Gastrocnemius medialis (tissue), 4 donors: Measurements from ENCODE around the gene CLP1. TPM values are rescaled to one million over a fixed set of nuclear protein-coding genes. Genes with fewer than 3 reads are reported as not detected.

ENCODE experiments used
- ATAC-seq, 2 donors: fragments of 150-250 bp; one replicate each; pipeline ENCODE4 v1.9.1; 2016
- DNase-seq, 2 donors: peaks; one replicate each; pipeline ENCODE4 v3.0.0-alpha.2; 2019
- H3K27ac ChIP-seq, 4 donors: fragments of 200-600 bp; sonication (generic); 1 replicate in 1 of 4; 2 replicates in 3 of 4; pipeline ENCODE4 v1.5.1; 2016 to 2018; ENCODE audit warnings: mild to moderate bottlenecking in 2 of 4, moderate library complexity in 1 of 4
- H3K27me3 ChIP-seq, 3 donors: fragments of 200-600 bp; sonication (generic) in 2 of 3; 1 replicate in 1 of 3; 2 replicates in 2 of 3; pipeline versions ENCODE4 v1.5.1 to v1.6.0; 2016 to 2019; ENCODE audit warnings: mild to moderate bottlenecking in 1 of 3, moderate library complexity in 1 of 3
- H3K36me3 ChIP-seq, 2 donors: fragments of 200-600 bp; sonication (generic) in 1 of 2; one replicate each; pipeline ENCODE4 v1.5.1; 2017 to 2018
- H3K4me1 ChIP-seq, 2 donors: fragments of 200-600 bp; sonication (generic) in 1 of 2; one replicate each; pipeline ENCODE4 v1.5.1; 2016 to 2017; ENCODE audit warnings: mild to moderate bottlenecking in 2 of 2
- H3K4me3 ChIP-seq, 4 donors: fragments of 200-600 bp; sonication (generic) in 3 of 4; 1 replicate in 1 of 4; 2 replicates in 3 of 4; pipeline ENCODE4 v1.5.1; 2016 to 2019; ENCODE audit warnings: mild to moderate bottlenecking in 2 of 4
- H3K9me3 ChIP-seq, 3 donors: fragments of 200-600 bp; sonication (generic) in 2 of 3; 1 replicate in 1 of 3; 2 replicates in 2 of 3; pipeline ENCODE4 v1.5.1; 2016 to 2019
- CTCF ChIP-seq, 5 experiments: fragments of 450-650 bp in 3 of 5; fragments of 200-600 bp in 2 of 5; sonication (generic) in 2 of 5; IDR thresholded peaks in 4 of 5; conservative IDR thresholded peaks in 1 of 5; 1 replicate in 4 of 5; 2 replicates in 1 of 5; pipeline ENCODE4 v1.5.1; 2016 to 2019; ENCODE audit warnings: antibody characterized with exemption in 5 of 5, mild to moderate bottlenecking in 3 of 5, moderate library complexity in 3 of 5
- POLR2A ChIP-seq, 2 donors: fragments of 450-650 bp; IDR thresholded peaks; one replicate each; pipeline ENCODE4 v1.6.1; 2017; ENCODE audit warnings: antibody characterized with exemption in 2 of 2, mild to moderate bottlenecking in 2 of 2, moderate library complexity in 2 of 2
- in situ Hi-C, 4 donors: fragments of 200-750 bp; cut with MboI; loops; one replicate each; pipeline versions ENCODE4 v1.15.0 to v1.8.0; 2017; ENCODE audit warnings: low sequenced_read_pairs in 4 of 4
- intact Hi-C: fragments of 100-400 bp; cut with DNase I; formaldehyde crosslinking; loops from one replicate; pipeline ENCODE4 v1.15.1; 2023; ENCODE audit warnings: low total_unique reads
- total RNA-seq, 4 donors: library from RNA; depleted of rRNA; stranded (reverse); fragments of >200 nt; gene quantifications; one replicate each; pipeline versions ENCODE4 v1.1.0 to v1.2.3, GENCODE V29; 2016

CLP1 gene
- total RNA-seq, 4 donors from 2014 or later: 10.6 to 15.3 (median 11.2) TPM

- Histone ChIP-seq H3K4me3 (peak overlapping the region; percentile 55 to 76 (median 63)), H3K36me3 (no peaks in the 10 kb centered on the region), H3K27ac (peak overlapping the region; percentile 21 to 65 (median 42)), H3K9me3 (no peaks in the 10 kb centered on the region), H3K4me1 (peaks cover 0 to 20% of the 10 kb centered on the region in 2 donors), H3K27me3 (peaks cover 14 to 19% (median 18%) of the 10 kb centered on the region in 3 donors)
- ATAC-seq: peak; percentile 47 to 57
- no peak for TF ChIP-seq CTCF (IDR thresholded peaks at IDR 0.05 in 4 of 5, conservative IDR thresholded peaks at IDR 0.05 in 1 of 5)
- no peak for TF ChIP-seq POLR2A (IDR thresholded peaks at IDR 0.05)
- in situ Hi-C loops: loop anchor here in 1 of 4 donors (25.0 kb wide), 2 partner anchors 176 to 301 kb away; partner anchors contain the start of genes P2RX3, RTN4RL2 and SSRP1
- no peak for DNase-seq
- intact Hi-C loops: loop anchor here (1.0 kb wide), 1 partner anchor 69 kb away; no protein-coding TSS in a partner anchor
Measured at GRCh38 chr11:57638005-57638781, 19.4 kb upstream of the CLP1 start.

DNA sequence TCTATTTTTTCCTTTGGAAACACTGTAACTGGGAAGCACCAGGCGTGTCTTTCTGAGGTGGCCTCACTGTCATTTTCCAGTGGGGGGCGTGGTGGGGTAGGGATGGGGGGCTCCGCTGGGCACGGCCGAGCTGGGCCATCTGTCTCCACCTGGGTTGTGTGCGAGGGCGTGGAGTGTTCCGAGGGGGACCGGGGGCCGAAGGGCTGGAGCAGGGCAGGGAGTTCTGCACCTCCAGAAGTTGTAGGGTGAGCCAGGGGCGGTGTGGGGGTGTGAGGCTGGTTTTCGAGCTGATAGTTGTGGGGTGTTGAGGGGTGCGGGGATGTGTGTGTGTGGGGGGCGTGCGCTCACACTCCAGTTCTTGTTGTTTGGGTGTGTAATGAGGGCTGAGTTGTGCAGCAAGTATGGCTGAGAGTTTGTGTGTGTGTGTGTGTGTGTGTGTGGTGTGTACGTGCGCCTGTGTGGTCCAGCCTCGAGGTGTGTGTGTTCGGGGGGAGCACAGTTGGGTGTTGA lies 18.7 kb upstream of the CLP1 start:
- in situ Hi-C loops: loop anchor here in 1 of 4 donors (25.0 kb wide), 2 partner anchors 177 to 302 kb away; partner anchors contain the start of genes P2RX3, RTN4RL2 and SSRP1
- peak overlapping the region in 2 of 4 donors; percentile 21 to 22 for H3K27ac ChIP-seq
- DNase-seq: no peak

DNA sequence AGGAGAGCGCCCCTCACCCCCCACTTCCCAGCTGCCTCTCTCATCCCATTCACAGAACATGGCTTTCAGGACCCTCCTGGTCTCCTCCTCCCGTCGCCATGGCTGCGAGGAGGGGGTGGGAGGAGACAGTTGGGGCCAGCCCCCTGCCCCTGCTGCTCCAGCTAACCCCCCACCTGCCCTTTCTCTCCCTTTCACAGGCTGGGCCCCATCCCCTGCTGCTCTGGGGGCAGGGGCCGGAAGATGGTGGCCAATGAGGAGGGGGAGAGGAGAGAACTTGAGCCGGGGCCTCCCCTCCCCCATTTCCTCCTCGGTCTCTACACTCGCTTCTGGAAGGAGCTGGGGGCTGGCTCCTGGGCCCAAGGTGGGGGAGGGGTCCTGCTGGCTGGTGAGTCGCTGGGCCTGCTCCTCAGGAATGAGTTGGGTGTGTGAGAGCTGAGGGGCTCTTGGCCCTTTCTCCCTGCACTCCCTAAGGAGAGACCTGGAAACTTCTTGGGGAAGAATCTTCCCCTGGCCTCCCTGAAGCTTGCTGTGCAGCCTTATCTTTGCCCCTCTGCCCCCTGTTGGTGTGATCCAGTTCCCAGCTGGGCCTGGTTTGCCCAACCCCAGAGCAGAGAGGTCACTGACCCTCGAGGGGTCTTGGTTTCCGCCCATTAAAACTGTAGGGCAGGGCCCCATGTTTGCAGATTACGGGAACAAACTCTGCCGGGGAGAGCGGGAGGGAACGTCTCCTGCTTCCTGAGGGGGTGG lies 18.1 kb upstream of the CLP1 start:
- Histone ChIP-seq H3K4me1 (peaks cover 3 to 22% of the 10 kb centered on the region in 2 donors), H3K36me3 (no peaks in the 10 kb centered on the region), H3K27ac (peak overlapping the region in 2 of 4 donors; percentile 10 to 26), H3K4me3 (peak overlapping the region; percentile 55 to 76 (median 63)), H3K9me3 (no peaks in the 10 kb centered on the region), H3K27me3 (peaks cover 14 to 19% (median 18%) of the 10 kb centered on the region in 3 donors)
- intact Hi-C loops (loop anchor here (2.0 to 5.0 kb wide), 2 partner anchors 161 to 292 kb away; no protein-coding TSS in a partner anchor), in situ Hi-C loops (loop anchor here (5.0 to 25.0 kb wide), 6 partner anchors 72 to 302 kb away; partner anchors contain the start of genes UBE2L6 (in 3 of the 4), P2RX3 (in 1 of the 4), RTN4RL2 (in 1 of the 4) and SSRP1 (in 1 of the 4))
- DNase-seq (no peak), ATAC-seq (no peak)
- no peak for TF ChIP-seq POLR2A (IDR thresholded peaks at IDR 0.05)
- no peak for TF ChIP-seq CTCF (IDR thresholded peaks at IDR 0.05 in 4 of 5, conservative IDR thresholded peaks at IDR 0.05 in 1 of 5)

More for the DNA sequence above, 18.7 kb upstream of the CLP1 start:
- peak overlapping the region; percentile 55 to 76 (median 63) for H3K4me3 ChIP-seq
- intact Hi-C loops: loop anchor here (1.0 kb wide), 1 partner anchor 70 kb away; no protein-coding TSS in a partner anchor
- H3K4me1 ChIP-seq: peaks cover 0 to 20% of the 10 kb centered on the region in 2 donors
- peaks cover 14 to 19% (median 18%) of the 10 kb centered on the region in 3 donors for H3K27me3 ChIP-seq
- H3K36me3 ChIP-seq: no peaks in the 10 kb centered on the region
- no peaks in the 10 kb centered on the region for H3K9me3 ChIP-seq
- TF ChIP-seq POLR2A (IDR thresholded peaks at IDR 0.05) (no peak), CTCF (IDR thresholded peaks at IDR 0.05 in 4 of 5, conservative IDR thresholded peaks at IDR 0.05 in 1 of 5) (no peak)
- no peak for ATAC-seq
